ENCODE measurements around the gene XKR7.

Gene XKR7

DNA sequence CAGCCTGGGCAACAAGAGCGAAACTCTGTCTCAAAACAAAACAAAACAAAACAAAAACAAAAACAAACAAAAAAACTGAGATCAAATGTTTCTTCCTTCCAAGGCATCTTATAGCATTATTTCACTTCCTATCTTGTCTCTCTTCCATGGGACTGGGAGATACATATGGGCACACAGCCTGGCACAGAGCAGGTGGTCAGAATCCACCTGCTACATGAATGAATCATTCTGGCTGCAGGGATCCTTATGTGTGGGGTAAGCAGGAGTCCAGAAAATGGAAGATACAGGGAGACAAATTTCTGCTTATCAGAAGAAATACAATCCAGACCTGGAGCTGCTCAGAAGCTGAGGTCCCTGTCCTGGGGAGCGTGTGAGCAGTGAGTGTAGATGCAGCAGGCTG lies 24.1 kb downstream of the XKR7 start:
- TF ChIP-seq, protein P1, sequence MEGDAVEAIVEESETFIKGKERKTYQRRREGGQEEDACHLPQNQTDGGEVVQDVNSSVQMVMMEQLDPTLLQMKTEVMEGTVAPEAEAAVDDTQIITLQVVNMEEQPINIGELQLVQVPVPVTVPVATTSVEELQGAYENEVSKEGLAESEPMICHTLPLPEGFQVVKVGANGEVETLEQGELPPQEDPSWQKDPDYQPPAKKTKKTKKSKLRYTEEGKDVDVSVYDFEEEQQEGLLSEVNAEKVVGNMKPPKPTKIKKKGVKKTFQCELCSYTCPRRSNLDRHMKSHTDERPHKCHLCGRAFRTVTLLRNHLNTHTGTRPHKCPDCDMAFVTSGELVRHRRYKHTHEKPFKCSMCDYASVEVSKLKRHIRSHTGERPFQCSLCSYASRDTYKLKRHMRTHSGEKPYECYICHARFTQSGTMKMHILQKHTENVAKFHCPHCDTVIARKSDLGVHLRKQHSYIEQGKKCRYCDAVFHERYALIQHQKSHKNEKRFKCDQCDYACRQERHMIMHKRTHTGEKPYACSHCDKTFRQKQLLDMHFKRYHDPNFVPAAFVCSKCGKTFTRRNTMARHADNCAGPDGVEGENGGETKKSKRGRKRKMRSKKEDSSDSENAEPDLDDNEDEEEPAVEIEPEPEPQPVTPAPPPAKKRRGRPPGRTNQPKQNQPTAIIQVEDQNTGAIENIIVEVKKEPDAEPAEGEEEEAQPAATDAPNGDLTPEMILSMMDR (IDR thresholded peaks at IDR 0.05; ENCODE audit: extremely low read depth, missing control alignments): no peak
- no peak for DNase-seq (ENCODE audit: low spot score)

DNA sequence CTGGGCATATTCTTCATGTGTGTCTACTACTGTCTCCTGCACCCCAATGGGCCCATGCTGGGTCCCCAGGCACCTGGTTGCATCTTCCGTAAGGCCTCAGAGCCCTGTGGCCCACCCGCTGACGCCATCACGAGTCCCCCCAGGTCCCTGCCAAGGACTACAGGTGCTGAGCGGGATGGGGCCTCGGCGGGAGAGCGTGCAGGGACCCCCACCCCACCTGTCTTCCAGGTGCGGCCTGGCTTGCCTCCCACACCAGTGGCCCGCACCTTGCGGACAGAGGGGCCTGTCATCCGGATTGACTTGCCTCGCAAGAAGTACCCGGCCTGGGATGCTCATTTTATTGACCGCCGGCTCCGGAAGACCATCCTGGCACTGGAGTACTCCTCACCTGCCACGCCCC lies 29.0 kb downstream of the XKR7 start:
- no peak for DNase-seq (ENCODE audit: low spot score)
- TF ChIP-seq, protein P1 (IDR thresholded peaks at IDR 0.05; ENCODE audit: extremely low read depth, missing control alignments): no peak

DNA sequence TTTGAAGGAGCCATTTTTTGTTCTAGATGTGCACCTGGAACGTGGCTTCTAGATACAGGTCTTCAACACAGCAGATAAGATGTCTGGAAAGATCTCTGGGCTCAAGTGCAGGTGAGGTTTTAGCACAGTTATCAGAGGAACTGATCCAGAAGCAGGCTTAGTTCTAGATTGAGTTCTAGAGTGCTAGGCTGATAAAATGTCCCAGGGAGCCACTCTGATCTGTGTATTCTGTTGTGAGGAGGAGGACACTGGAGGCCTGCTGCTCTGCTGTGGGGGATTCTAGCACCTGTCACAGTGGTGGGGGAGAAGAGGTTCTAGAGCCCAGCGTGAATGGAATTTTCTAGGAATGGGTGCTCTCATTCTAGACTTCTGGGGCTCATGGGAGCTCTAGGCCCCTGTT lies 30.3 kb downstream of the XKR7 start:
- no peak for DNase-seq (ENCODE audit: low spot score)
- TF ChIP-seq, protein P1 (IDR thresholded peaks at IDR 0.05; ENCODE audit: extremely low read depth, missing control alignments): no peak

DNA sequence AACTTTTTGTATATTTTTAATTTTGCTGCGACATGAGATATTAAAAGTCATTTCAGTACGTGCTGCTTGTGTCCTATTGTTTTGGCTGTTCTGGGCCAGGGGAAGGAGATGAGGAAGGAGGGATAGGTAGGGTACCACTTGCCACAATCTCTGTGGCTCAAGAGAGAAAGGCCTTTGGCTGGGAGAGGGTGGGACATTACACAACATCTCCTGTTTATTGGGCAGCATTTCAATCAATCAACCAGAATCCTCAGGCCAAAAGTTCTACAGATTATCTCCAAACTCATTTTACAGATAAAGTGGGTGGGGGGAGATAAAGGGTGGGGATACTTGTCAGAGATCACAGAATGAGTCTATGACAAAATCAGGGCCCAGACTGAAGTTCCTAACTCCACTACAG lies 35.4 kb downstream of the XKR7 start:
- TF ChIP-seq, protein P1 (IDR thresholded peaks at IDR 0.05; ENCODE audit: extremely low read depth, missing control alignments): no peak
- no peak for DNase-seq (ENCODE audit: low spot score)

DNA sequence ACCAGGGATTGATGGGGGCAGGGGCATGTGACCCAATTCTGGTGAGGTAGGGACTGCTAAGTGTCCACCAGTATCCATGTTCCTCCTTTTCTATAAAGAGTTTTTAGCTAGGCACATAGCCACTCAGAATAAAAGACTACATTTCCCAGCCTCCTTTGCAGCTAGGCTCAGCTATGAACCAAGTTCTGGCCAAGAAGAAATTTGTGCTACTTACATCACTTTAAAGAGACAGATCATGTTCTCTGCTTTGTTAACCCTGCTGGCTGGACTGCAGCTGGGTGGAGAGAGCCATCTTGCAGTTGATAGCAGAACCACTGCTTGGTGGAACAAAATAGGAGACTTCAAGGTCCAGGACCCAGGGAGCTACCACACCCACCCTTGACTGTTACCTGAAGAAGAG lies 37.0 kb downstream of the XKR7 start:
- TF ChIP-seq, protein P1 (IDR thresholded peaks at IDR 0.05; ENCODE audit: extremely low read depth, missing control alignments): no peak
- no peak for DNase-seq (ENCODE audit: low spot score)

DNA sequence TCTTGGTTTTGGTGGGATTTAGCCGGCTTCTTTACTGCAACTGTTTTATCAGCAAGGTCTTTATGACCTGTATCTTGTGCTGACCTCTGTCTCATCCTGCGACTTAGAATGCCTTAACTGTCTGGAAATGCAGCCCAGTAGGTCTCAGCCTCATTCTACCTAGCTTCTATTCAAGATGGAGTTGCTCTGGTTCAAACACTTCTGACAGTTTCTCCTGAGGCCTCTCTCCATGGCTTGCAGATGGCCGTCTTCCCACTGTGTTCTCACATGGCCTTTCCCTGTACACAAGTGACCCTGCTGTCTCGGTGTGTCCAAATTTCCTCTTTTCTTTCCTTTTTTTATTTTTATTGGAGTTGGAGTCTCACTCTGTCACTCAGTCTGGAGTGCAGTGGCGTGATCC lies 38.1 kb downstream of the XKR7 start:
- DNase-seq (ENCODE audit: low spot score): no peak
- TF ChIP-seq, protein P1 (IDR thresholded peaks at IDR 0.05; ENCODE audit: extremely low read depth, missing control alignments): no peak

DNA sequence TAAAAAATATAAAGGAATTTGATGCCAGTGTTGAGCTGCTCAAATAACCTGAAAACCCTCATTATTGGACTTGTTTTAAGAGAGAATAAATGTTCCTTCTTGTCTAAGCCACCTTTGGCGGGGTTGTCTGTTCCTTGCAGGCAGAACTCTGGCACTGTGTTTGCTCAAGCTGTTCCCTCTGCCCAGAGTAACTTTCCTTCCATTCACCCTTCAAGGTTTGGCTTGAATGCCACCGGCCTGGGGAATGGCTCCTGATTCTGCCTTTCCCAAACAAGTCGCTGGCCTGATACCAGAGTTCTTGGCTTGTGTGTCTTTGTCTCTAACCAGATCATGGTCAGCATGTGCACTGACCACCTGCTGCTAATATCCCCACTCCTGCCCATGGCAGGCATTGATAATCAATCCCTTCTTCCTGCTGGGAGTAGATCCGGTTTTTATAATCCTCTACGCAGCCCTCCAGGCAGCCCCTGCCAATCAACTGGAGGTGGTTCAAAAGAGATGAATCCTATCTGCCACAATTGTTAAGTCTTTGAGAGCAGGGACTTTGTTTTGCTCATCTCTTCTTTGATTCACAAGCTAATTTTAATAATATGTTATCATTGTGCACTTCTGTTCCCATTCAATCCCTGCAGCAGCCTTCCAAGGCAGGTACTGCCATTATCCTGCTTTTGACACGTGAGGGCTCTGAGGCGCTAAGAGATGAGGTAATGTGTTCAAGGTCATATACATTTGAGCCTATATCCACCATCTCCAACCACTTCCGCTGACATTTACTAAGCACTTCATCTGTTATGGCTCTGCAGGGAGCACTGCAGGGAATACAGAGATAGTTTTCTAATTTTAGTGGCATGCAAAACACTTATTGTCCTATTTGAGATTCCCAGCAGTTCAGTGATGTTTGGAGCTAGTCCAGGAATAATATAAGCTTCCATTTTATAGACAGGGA lies 39.2 kb downstream of the XKR7 start:
- TF ChIP-seq, protein P1 (IDR thresholded peaks at IDR 0.05; ENCODE audit: extremely low read depth, missing control alignments): no peak
- no peak for DNase-seq (ENCODE audit: low spot score)

All from GM20000 (cell line).